ENCODE results near the gene GBF1.
"Not testable (repeated sequence)": the region's sequence is repeated elsewhere in the genome, so short reads cannot be mapped to it uniquely, and the experiment has no call there.

The GBF1 gene

DNA sequence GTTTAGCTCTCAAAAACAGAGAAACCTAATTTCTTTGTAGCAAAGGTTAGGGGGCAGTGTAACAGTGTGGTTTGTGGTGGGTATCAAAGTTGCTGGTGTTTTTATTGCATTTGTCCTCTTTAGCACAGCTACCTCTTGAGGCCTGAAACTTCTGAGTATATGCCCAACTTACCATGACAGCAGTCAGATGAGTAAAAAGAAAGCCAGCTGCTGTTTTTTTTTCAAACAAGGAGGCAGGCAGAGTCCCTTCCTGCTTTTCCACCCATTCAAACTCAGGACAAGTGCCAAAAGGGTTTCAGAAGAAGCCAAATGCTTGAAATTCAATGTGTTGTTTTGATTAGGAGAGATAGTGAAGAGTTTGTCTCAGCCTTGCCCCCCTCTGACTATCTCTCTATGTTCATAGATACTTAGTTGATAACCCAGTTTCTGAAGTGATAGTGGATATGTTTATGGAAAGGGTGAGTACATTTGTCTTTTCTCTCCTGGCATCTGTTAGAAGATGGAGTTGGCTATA, 23.1 kb downstream of the GBF1 start:
- DNase-seq (ENCODE audit: low read depth in 1 of 2, low spot score in 1 of 2): no peak

DNA sequence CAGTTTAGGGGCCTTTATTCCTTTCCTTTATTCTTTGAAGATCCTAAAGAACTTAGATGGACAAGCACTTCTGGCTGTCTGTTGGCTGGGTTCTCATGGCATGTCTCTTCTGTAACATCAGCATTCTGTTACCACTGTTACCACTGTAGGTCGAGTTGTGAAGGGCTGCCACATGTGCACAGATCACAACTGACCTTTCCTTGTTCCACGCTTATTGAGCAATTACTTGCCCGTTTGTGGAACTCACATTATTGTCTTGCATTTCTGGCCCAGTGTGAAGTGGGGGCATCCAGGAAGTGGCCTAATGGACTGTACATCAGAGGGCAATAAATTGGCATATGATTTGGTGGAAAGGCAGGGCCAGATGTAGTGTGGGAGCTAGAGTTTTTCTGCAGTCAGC, 23.7 kb downstream of the GBF1 start:
- no peak for DNase-seq (ENCODE audit: low read depth in 1 of 2, low spot score in 1 of 2)

DNA sequence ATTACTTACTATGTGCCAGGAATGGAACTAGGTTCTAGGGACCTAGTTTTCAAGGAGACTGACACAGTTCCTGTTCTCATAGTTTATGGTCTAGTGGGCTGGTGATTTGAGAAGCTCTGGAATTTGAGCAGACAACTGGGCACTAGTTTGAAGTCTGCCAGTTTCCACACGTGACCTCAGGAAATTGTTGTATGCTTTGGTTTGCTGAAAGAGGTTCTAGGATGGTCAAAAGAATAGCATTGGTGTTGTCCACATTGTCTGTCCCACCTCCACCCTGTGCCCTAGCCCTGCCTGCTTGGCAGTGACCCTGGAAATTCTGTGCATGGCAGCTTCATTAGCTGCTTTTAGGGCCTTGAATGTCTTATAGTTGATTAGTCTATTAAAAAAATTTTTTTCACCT, 28.7 kb downstream of the GBF1 start:
- no peak for DNase-seq (ENCODE audit: low read depth in 1 of 2, low spot score in 1 of 2)

DNA sequence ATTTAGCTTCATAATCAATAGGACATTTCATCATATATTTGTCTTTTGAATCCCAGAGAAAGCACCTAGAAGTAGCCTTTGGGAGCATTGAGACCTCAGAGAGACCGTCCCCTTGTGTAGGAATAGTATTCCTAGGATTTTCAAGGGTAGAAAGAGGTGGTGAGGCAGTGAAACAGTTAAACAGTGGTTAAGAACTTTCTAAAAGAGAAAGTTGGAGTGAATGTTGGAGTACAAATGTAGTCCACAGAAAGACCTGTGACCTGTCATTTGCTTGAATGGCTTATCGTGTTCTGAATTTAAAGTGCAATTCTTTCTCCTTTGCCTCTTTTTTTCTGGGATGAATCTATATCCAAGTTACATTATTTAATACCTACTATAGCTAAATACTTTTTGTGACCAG, 30.0 kb downstream of the GBF1 start:
- DNase-seq (ENCODE audit: low read depth in 1 of 2, low spot score in 1 of 2): no peak

DNA sequence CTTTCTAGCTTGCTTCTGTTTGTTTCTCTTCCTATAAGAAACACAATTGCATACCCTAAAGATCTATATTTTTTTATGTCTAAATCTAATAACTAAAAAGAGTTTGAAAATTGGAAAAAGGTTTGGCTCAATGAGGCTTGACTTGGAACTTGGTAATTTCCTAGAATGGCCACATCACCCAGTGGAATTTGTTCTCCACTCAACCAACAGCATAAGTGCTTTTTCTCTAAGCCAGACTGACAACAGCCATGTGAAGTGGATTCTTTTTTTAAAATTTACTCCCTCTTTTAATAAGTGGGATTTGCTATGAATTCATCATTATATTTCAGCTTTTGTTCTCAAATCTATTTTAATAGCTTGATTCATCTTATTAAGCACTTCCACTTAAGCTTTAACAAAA, 33.8 kb downstream of the GBF1 start:
- no peak for DNase-seq (ENCODE audit: low read depth in 1 of 2, low spot score in 1 of 2)

DNA sequence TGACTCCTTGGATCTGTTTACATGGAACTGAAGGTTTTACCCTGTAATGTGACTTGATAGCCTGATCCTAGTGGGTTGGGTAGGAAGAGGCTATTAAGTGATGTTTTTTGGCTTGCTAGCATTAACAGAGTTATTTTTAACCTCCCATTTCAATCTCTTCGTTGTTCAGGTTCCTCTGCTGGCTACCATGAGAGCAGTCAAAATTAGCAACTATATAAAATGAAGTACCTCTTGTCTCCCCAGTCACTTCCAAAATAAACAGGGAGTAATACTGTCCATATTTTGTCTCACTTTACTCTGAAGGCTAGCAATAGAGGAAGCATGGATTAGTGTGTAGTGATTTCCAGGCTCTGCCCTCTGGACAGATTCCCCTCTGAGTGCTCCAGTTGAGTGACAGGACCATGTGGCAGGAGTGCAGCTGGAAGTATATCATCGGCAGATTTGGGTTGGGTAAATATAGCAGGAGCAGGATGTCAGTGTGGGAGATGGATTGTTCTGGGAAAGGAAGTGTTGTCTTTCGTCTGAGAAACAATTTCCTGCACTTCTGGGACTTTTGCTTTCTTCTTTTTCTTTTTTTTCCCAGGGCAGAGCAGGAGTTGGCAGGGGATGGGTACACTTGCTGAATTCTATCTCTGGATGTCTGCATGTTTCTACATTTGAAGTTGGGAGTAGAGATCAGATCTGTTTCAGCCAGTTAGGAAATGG, 35.2 kb downstream of the GBF1 start:
- no peak for DNase-seq (ENCODE audit: low read depth in 1 of 2, low spot score in 1 of 2)

DNA sequence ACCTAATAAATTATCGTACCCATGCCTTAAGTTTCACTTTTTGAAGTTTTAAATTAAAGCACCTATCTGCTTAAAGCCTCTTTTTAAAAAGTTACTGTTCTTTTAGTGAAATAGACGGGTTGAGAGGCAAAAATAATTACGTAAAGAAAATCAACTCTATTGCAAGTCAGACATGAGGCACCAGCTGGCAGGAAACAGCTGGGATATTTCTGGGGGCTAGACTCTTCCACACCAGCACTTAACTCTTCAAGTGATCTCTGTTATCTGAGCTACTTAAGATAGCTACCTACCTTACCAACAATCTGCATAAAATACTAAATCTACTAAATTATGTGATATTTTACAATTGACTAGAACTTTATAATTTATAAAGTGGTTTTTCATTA, 35.8 kb downstream of the GBF1 start:
- DNase-seq (ENCODE audit: low read depth in 1 of 2, low spot score in 1 of 2): no peak

DNA sequence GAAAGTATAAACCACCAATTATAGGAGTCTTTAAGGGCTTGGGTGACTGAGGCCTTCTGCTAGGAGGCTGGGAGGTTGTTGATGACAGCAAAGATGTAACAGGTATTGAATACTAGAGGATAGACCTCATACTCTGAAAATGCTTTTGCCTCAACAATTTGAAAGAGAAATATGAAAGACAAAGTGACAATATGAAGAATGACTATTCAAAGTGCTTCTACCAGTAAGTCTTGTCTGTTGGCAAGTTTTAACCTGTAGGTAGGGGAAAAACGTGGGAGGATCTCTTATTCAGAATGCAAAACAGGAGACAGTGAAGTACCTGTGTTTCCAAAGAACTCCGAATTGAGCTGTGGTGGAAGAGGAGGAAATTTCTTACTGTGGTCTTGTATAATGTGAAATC, 38.2 kb downstream of the GBF1 start:
- peak in 1 of 2 donors; percentile 11 for DNase-seq (ENCODE audit: low read depth in 1 of 2, low spot score in 1 of 2)

DNA sequence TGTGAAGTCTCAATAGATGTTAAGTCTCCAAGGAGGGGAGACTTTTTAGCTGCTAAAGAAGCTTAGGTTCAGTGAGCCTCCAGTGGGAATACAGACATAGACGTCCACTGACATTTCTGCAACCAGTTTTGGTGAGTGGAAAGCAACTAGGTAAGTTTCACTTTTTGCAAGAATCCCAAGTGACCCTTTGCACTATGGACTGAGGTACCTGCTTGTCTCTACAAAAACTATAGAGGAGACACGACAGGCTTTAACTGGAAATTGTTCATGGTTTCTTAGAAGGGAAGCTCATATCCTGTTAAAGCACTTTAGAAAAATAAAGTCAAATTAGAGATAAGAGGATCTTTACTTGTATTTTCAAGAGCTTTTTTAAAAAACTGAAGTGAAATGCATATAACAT, 38.6 kb downstream of the GBF1 start:
- no peak for DNase-seq (ENCODE audit: low read depth in 1 of 2, low spot score in 1 of 2)

DNA sequence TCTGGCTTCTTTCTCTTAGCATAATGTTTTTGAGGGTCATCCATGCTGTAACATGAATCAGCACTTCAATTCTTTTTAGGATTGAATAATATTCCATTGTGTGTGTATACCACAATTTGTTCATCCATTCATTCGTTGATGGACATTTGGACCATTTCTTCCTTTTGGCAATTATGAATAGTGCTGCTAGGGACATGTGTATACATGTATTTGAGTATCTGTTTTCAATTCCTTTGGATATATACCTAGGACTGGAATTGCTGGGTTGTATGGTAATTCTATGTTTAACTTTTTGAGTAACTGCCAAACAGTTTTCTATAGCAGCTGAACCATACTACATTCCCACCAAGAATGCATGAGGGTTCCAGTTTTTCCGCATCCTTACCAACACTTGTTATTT, 39.2 kb downstream of the GBF1 start:
- no peak for DNase-seq (ENCODE audit: low read depth in 1 of 2, low spot score in 1 of 2)

DNA sequence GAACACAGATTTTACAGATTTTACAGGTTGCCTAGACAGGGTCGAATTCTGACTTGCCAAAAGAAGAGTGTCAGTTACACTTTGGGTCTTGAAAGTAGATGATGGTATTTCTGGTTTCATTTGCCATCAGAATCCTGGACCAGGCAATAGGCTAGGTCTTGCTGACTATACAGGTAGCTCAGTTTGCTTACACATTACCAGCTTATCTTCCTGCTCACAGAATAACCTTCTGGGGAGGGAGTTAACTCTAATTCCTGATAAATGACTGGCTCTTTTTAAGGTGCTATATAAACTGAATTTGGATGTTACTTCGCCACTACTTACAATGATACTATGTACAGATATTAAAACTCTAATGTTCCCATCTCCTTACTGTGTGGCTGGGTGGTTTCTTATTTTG, 39.8 kb downstream of the GBF1 start:
- DNase-seq (ENCODE audit: low read depth in 1 of 2, low spot score in 1 of 2): no peak

DNA sequence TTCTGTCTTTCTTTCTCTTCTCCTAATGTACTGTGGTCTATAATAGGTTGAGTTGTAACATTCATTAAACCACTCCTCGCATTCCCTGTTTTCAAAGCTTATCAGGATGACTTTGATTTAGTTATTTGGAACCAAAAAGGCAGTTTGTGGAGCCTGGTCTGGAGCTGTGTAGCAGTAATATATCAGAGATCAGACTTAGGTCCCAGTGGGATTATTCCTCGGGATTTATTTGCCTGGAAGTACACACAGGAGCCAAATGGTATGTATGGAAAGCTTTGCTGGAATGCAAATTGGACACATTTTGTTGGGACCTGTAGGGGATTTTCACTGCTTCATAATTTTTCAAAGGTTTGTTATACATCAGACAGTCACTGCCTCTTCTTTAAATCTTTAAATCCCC, 40.9 kb downstream of the GBF1 start:
- DNase-seq (ENCODE audit: low read depth in 1 of 2, low spot score in 1 of 2): no peak

DNA sequence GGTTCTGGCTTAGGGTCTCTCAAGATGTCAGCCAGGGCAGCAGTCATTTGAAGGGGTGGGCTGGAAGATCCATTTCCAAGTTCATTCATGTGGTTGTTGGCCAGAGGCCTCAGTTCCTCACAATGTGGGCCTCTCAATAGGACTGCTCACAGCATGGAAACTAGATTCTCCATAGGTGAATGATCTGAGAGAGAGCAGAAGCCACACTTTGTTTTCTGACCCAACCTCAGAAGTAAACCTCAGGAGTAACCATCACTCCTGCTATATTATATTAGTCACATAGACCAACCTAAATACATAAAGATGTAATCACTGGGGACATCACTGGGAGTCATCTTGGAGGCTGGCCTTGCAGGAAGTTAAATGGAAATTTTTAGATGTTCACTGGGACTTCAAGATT, 42.2 kb downstream of the GBF1 start:
- no peak for DNase-seq (ENCODE audit: low read depth in 1 of 2, low spot score in 1 of 2)

DNA sequence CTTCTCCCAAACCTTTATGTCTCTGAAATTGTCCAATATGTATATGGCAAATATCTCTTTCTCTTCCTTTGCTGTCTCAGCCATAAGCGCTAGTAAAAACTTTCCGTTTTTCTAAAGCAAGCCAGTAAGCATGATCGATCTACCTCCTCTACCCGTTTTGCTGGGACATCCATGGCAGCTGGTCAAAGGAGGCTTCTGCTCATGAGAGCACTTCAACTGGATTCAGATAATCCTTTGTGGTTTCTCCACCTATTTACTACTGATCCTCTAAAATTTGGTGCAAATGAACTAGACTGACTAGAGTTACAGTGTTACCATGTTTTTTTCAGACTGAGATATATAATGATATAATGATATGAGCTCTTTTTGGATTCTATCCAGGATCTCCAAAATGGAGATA, 42.7 kb downstream of the GBF1 start:
- no peak for DNase-seq (ENCODE audit: low read depth in 1 of 2, low spot score in 1 of 2)

DNA sequence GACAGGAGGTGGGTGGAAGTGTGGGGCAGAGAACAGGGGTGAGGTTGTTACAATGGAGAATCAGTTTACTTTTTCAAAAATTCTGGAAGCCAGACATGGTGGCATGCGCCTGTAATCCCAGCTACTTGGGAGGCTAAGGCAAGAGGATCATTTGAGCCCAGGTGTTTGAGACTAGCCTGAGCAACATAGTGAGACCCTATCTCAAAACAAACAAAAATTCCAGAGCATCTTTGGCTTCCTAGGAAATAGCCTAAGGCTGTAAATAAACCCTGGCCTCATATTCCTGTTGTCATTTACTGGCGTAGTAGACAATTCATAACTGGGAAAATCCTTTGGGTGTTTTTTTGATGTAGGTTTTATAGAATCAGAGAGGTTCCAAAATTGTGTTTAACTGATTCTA, 44.0 kb downstream of the GBF1 start:
- DNase-seq (ENCODE audit: low read depth in 1 of 2, low spot score in 1 of 2): no peak

DNA sequence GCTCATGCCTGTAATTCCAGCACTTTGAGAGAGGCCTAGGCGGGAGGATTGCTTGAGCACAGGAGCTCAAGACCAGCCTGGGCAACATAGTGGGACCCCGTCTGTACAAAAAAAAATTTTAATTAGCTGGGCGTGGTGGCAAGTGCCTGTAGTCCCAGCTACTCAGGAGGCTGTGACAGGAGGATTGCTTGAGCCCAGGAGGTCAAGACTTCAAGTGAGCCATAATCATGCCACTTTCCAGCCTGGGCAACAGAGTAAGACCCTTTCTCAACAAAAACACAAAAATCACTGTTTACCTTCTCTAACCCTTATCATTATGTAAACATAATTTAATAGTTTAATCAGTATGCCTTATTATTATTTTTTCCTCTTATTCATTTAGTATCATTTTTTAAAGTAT, 44.5 kb downstream of the GBF1 start:
- no peak for DNase-seq (ENCODE audit: low read depth in 1 of 2, low spot score in 1 of 2)

DNA sequence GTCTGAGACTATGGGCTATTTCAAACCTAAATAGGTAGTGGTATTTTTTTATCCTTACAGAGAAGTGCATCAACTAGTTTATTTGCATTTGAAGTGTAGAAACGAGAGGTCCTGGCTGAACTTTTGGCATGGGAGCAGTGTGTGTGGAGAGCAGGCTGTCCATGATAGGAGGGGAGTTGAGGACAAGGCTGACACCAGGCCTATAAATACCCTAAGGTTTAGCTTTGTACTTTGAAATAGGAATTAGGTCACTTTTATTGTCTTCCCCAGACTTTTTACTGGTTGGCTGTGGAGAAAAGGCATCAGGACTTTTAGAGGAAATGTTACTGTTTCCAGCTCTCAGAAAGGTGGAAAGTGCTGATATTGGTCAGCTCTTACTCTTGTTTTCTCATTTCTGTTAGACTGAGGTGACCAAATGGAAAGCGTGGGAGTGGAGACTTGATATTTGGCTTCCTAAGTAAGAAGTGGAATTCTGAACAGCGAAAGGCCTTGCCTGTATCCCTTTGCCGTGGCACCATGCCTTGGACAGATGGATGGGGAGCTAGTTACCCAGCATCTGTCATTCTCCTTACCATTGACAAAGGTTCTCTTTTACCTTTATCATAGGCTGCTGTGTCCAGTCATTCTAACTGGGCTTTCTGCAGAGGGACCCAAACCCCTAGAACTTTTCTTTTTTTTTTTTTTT, 46.0 kb downstream of the GBF1 start:
- DNase-seq (ENCODE audit: low read depth in 1 of 2, low spot score in 1 of 2): no peak

DNA sequence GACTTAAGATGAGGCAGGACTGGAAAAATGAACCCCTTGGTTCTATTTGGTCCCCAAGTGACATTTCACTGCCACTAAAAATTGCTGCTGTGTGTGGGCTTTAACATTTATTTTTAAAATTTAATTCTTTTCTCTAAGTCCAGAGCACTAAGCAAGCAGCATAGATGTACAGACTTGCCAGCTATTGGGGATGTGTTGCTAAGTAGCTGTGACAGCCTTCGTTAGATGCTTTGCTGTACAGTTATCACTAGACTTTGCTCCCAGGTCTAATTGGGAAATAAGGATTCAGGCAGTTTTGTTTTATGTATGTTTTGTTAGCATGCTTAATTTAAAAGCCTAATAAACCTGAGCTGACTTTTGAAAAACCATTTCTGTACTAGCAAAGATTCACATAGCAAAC, 51.8 kb downstream of the GBF1 start:
- DNase-seq (ENCODE audit: low read depth in 1 of 2, low spot score in 1 of 2): no peak

DNA sequence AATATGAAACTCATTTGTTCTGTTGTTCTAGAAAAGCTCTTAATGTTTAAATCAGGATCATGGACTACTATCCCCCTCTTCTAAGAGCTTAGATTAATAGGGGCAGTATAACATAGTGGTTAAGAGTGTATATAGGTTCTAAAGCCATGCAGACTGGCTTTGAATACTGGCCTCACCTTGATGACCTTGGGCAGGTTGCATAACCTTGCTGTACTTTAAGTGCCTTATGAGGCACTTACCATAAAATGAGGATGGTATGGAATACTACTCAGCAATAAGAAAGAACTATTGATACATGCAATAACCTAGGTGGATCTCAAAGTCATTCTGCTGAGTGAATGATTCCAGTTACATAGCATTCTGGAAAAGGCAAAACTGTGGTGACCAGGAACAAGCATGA, 53.6 kb downstream of the GBF1 start:
- DNase-seq (ENCODE audit: low read depth in 1 of 2, low spot score in 1 of 2): no peak

DNA sequence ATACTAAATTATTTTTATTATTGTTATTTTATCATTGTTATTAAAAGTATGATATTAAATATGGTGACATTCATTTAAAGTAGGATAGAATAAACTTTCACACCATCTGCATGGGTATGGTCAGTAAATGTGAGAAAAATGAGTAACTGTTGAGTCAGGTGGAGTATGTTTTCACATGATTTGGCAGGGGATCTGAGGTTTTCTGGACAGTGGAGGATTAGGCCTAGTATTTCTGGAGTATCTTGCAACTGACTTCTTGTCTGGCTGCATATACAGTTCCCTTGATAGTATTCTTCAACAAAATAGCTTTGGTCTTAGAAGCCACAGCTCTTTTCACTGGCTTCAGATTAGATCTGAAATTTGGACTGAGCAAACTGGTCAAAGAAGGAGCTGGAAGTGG, 54.5 kb downstream of the GBF1 start:
- no peak for DNase-seq (ENCODE audit: low read depth in 1 of 2, low spot score in 1 of 2)

DNA sequence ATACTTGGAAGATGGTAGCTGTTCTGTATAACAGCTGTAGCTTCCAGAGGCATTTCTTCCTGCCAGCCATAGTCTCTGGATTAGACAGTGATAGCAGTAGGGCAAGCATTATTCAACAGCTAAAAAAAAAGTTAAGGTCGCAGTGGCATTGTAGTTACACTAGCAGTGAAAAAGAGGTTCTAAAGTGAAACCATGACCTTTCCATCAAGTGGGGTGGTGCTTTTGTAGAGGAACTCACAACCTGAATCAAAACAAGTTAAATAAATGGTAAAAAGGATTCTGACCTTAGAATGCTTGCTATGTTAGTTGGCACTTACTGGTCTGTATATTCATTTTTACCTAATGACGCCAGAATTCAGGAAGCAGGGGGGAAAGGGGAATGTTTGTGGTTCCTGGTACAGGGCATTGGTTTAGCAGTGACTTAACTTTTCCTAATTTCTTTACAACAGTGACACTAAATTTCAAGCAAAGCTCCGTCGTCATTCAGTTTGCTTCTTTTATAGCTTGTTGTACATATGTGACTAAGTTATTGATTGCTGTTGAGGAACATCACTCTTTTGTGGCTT, 55.0 kb downstream of the GBF1 start:
- DNase-seq (ENCODE audit: low read depth in 1 of 2, low spot score in 1 of 2): no peak

DNA sequence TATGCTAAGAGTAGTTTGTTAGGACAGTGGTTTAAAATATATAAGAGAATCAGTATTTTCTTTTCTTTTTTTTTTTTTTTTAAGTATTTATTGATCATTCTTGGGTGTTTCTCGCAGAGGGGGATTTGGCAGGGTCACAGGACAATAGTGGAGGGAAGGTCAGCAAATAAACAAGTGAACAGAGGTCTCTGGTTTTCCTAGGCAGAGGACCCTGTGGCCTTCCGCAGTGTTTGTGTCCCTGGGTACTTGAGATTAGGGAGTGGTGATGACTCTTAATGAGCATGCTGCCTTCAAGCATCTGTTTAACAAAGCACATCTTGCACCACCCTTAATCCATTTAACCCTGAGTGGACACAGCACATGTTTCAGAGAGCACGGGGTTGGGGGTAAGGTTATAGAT, 55.6 kb downstream of the GBF1 start:
- not testable (repeated sequence) for DNase-seq (ENCODE audit: low read depth in 1 of 2, low spot score in 1 of 2)

DNA sequence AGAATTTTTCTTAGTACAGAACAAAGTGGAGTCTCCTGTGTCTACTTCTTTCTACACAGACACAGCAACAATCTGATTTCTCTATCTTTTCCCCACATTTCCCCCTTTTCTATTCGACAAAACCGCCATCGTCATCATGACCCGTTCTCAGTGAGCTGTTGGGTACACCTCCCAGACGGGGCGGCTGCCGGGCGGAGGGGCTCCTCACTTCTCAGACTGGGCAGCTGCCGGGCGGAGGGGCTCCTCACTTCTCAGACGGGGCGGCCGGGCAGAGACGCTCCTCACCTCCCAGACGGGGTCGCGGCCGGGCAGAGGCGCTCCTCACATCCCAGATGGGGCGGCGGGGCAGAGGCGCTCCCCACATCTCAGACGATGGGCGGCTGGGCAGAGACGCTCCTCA, 56.0 kb downstream of the GBF1 start:
- DNase-seq (ENCODE audit: low read depth in 1 of 2, low spot score in 1 of 2): not testable (repeated sequence)
